A673 (cell line): ENCODE data around the gene SERPINF2. TPM values are rescaled to one million over a fixed set of nuclear protein-coding genes. Genes with fewer than 3 reads are reported as not detected.

ENCODE experiments used
- BruUV-seq: library from RNA; stranded (reverse); fragments of 400-500 nt; replicated peaks from 2 replicates; lab custom pipeline; 2021; lab: Mats Ljungman, UMichigan
- CTCF ChIA-PET: fragments of 300-600 bp; sonication (Branson Sonifier 250); formaldehyde crosslinking; loops from one replicate; lab custom pipeline; 2022; ENCODE audit warnings: antibody characterized with exemption; lab: Charles Lee
- POLR2A ChIA-PET: fragments of 300-600 bp; sonication (Branson Sonifier 250); formaldehyde crosslinking; loops from one replicate; lab custom pipeline; 2022; ENCODE audit warnings: antibody characterized with exemption; ENCODE audit not compliant: low non-redundant PET; lab: Charles Lee
- DNase-seq: peaks from one replicate; pipeline ENCODE4 v3.0.0-alpha.2; 2015; ENCODE audit warnings: low spot score
- H3K27ac ChIP-seq: fragments of 200-600 bp; sonication (generic); 2 replicates; pipeline ENCODE4 v1.5.1; 2016; ENCODE audit warnings: mixed run types, low read depth, mild to moderate bottlenecking, mixed read lengths, antibody characterized with exemption, low read length; ENCODE audit not compliant: poor library complexity, severe bottlenecking
- H3K27me3 ChIP-seq: fragments of 200-600 bp; sonication (generic); replicated peaks from 2 replicates; pipeline ENCODE4 v1.6.1; 2017; ENCODE audit warnings: mixed run types, low read depth, mild to moderate bottlenecking, mixed read lengths, antibody characterized with exemption, low read length; ENCODE audit not compliant: insufficient read depth, poor library complexity
- H3K36me3 ChIP-seq: fragments of 200-600 bp; sonication (generic); 2 replicates; pipeline ENCODE4 v1.6.1; 2016; ENCODE audit warnings: mixed run types, mild to moderate bottlenecking, mixed read lengths, antibody characterized with exemption, low read length; ENCODE audit not compliant: insufficient read depth, poor library complexity, severe bottlenecking
- H3K4me1 ChIP-seq: fragments of 200-600 bp; sonication (generic); 2 replicates; pipeline ENCODE4 v1.6.1; 2017; ENCODE audit warnings: mixed run types, mild to moderate bottlenecking, mixed read lengths, antibody characterized with exemption, low read length; ENCODE audit not compliant: insufficient read depth, poor library complexity, severe bottlenecking
- H3K4me3 ChIP-seq: fragments of 200-600 bp; sonication (generic); 2 replicates; pipeline ENCODE4 v1.5.1; 2016; ENCODE audit warnings: low read depth, mixed run types, mild to moderate bottlenecking, mixed read lengths, low read length; ENCODE audit not compliant: poor library complexity, severe bottlenecking
- H3K9me3 ChIP-seq: fragments of 200-600 bp; sonication (generic); 2 replicates; pipeline ENCODE4 v1.6.1; 2016; ENCODE audit warnings: mixed run types, low read depth, mild to moderate bottlenecking, mixed read lengths, antibody characterized with exemption, low read length; ENCODE audit not compliant: poor library complexity, severe bottlenecking
- EZH2 ChIP-seq: fragments of 200-600 bp; sonication (generic); IDR thresholded peaks from 2 replicates; pipeline ENCODE4 v1.6.1; 2017; ENCODE audit warnings: borderline replicate concordance, low read depth, mild to moderate bottlenecking, mixed read lengths, antibody characterized with exemption, low read length; ENCODE audit not compliant: poor library complexity, severe bottlenecking
- intact Hi-C: fragments of 100-400 bp; cut with micrococcal nuclease; formaldehyde crosslinking; loops from one replicate; pipeline ENCODE4 v1.10.0; 2022; ENCODE audit not compliant: unreplicated experiment
- total RNA-seq: library from RNA; stranded (reverse); gene quantifications from 2 replicates; pipeline ENCODE4 v1.2.3, GENCODE V29; 2021
- TF ChIP-seq, protein P1 (sequence below): fragments of 300-800, 200-600 bp; sonication (generic); conservative IDR thresholded peaks from 2 replicates; pipeline ENCODE4 v1.5.1; 2017; ENCODE audit warnings: low read depth, mild to moderate bottlenecking, antibody characterized with exemption, low read length, moderate library complexity, mixed read lengths

SERPINF2 gene
- total RNA-seq, 1 experiment from 2014 or later: 0.37 TPM

DNA sequence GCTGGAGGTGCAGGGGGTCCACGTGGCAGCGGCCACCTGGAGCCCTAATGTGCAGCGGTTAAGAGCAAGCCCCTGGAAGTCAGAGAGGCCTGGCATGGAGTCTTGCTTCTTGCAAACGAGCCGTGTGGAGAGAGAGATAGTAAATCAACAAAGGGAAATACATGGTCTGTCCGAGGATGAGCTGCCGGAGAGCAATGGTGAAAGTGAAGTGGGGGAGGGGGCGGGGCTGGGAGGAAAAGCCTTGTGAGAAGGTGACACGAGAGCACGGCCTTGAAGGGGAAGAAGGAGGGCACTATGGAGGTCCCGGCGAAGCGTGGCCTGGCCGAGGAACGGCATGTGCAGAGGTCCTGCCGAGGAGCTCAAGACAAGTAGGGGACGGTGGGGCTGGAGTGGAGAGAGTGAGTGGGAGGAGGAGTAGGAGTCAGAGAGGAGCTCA, 13.2 kb downstream of the SERPINF2 start:
- ChIA-PET CTCF (no interaction called here), POLR2A (interaction anchor here (0.5 to 0.6 kb wide), 3 partner anchors 13 to 701 kb away, joined by 3 to 12 read pairs (median 3); no protein-coding TSS in a partner anchor)
- Histone ChIP-seq H3K9me3 (no peaks in the 10 kb centered on the region), H3K27ac (no peak overlapping the region), H3K36me3 (no peaks in the 10 kb centered on the region), H3K27me3 (no peaks in the 10 kb centered on the region), H3K4me3 (no peak overlapping the region), H3K4me1 (no peaks in the 10 kb centered on the region)
- intact Hi-C loops: no loop called here
- no TSS peak for BruUV-seq
- DNase-seq: no peak
- TF ChIP-seq, protein P1, sequence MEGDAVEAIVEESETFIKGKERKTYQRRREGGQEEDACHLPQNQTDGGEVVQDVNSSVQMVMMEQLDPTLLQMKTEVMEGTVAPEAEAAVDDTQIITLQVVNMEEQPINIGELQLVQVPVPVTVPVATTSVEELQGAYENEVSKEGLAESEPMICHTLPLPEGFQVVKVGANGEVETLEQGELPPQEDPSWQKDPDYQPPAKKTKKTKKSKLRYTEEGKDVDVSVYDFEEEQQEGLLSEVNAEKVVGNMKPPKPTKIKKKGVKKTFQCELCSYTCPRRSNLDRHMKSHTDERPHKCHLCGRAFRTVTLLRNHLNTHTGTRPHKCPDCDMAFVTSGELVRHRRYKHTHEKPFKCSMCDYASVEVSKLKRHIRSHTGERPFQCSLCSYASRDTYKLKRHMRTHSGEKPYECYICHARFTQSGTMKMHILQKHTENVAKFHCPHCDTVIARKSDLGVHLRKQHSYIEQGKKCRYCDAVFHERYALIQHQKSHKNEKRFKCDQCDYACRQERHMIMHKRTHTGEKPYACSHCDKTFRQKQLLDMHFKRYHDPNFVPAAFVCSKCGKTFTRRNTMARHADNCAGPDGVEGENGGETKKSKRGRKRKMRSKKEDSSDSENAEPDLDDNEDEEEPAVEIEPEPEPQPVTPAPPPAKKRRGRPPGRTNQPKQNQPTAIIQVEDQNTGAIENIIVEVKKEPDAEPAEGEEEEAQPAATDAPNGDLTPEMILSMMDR: no peak
- no peak for TF ChIP-seq EZH2

GRCh38 chr17:1758807-1759206, 16.1 kb downstream of the SERPINF2 start:
- Histone ChIP-seq H3K27ac (no peak overlapping the region), H3K4me1 (peaks cover 20% of the 10 kb centered on the region), H3K27me3 (no peaks in the 10 kb centered on the region), H3K4me3 (no peak overlapping the region), H3K36me3 (no peaks in the 10 kb centered on the region), H3K9me3 (no peaks in the 10 kb centered on the region)
- ChIA-PET CTCF (no interaction called here), POLR2A (no interaction called here)
- no peak for DNase-seq
- intact Hi-C loops: no loop called here
- TF ChIP-seq, protein P1: no peak
- no peak for TF ChIP-seq EZH2
- BruUV-seq: no TSS peak

DNA sequence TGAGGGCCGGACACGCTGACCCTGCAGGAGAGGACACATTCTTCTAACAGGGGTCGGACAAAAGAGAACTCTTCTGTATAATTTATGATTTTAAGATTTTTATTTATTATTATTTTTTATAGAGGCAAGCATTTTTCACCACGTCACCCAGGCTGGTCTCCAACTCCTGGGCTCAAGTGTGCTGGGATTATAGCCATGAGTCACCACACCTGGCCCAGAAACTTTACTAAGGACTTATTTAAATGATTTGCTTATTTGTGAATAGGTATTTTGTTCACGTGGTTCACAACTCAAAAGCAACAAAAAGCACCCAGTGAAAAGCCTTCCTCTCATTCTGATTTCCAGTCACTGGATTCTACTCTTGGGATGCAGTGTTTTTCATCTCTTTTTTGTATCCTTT, 16.9 kb downstream of the SERPINF2 start:
- H3K27me3 ChIP-seq: no peaks in the 10 kb centered on the region
- H3K9me3 ChIP-seq: no peaks in the 10 kb centered on the region
- peaks cover 26% of the 10 kb centered on the region for H3K4me1 ChIP-seq
- TF ChIP-seq, protein P1: no peak
- no peak for TF ChIP-seq EZH2
- H3K4me3 ChIP-seq: no peak overlapping the region
- no peak for DNase-seq
- ChIA-PET POLR2A (no interaction called here), CTCF (no interaction called here)
- BruUV-seq: no TSS peak
- no peaks in the 10 kb centered on the region for H3K36me3 ChIP-seq
- H3K27ac ChIP-seq: no peak overlapping the region
- intact Hi-C loops: no loop called here
